HG02884 (cell line): ENCODE data around the gene SENP2.
"Not testable (repeated sequence)": the region's sequence is repeated elsewhere in the genome, so short reads cannot be mapped to it uniquely, and the experiment has no call there.

ENCODE experiments used
- ATAC-seq: cut with Tn5 transposase; IDR thresholded peaks from one replicate; pipeline ENCODE4 v1.9.1; 2021; ENCODE audit warnings: mild to moderate bottlenecking, moderate library complexity; ENCODE audit not compliant: unreplicated experiment

SENP2 gene

GRCh38 chr3:185585518-185585858 lies 607 bp upstream of the SENP2 start:
- no peak for ATAC-seq

- ATAC-seq, result no peak
These were observed 568 bp downstream of the SENP2 start for GRCh38 chr3:185586686-185587039.

GRCh38 chr3:185594073-185594472 lies 8.0 kb downstream of the SENP2 start:
- ATAC-seq, result no peak

GRCh38 chr3:185595526-185595925 lies 9.4 kb downstream of the SENP2 start:
- ATAC-seq, result peak; percentile 59

GRCh38 chr3:185605566-185605965 lies 19.5 kb downstream of the SENP2 start:
- no peak for ATAC-seq

- no peak for ATAC-seq
These were observed 20.1 kb downstream of the SENP2 start for GRCh38 chr3:185606196-185606595.

- ATAC-seq, result no peak
These were observed 26.9 kb downstream of the SENP2 start for GRCh38 chr3:185613016-185613415.

- ATAC-seq, result no peak
These were observed 38.0 kb downstream of the SENP2 start for GRCh38 chr3:185623939-185624665.

GRCh38 chr3:185625784-185626183 lies 39.7 kb downstream of the SENP2 start:
- ATAC-seq, result no peak

GRCh38 chr3:185629554-185630181 lies 43.6 kb downstream of the SENP2 start:
- ATAC-seq, result no peak

- no peak for ATAC-seq
These were observed 44.1 kb downstream of the SENP2 start for GRCh38 chr3:185630182-185630622.

GRCh38 chr3:185631108-185631507 lies 45.0 kb downstream of the SENP2 start:
- ATAC-seq, result no peak

GRCh38 chr3:185631508-185632206 lies 45.6 kb downstream of the SENP2 start:
- no peak for ATAC-seq

- no peak for ATAC-seq
These were observed 46.9 kb downstream of the SENP2 start for GRCh38 chr3:185632996-185633395.

GRCh38 chr3:185637388-185637787 lies 51.3 kb downstream of the SENP2 start:
- ATAC-seq, result no peak

GRCh38 chr3:185638651-185639050 lies 52.6 kb downstream of the SENP2 start:
- not testable (repeated sequence) for ATAC-seq

- no peak for ATAC-seq
These were observed 53.6 kb downstream of the SENP2 start for GRCh38 chr3:185639632-185640206.

- no peak for ATAC-seq
These were observed 54.2 kb downstream of the SENP2 start for GRCh38 chr3:185640308-185640707.

- ATAC-seq, result not testable (repeated sequence)
These were observed 59.1 kb downstream of the SENP2 start for GRCh38 chr3:185645191-185645590.

- no peak for ATAC-seq
These were observed 59.7 kb downstream of the SENP2 start for GRCh38 chr3:185645596-185646381.
